H9 (cell line): ENCODE data around the gene DLGAP4. TPM values are rescaled to one million over a fixed set of nuclear protein-coding genes. Genes with fewer than 3 reads are reported as not detected.

Source experiments
- DNase-seq: peaks from one replicate; pipeline ENCODE4 v3.0.0-alpha.2; 2017
- H2AFZ ChIP-seq: one replicate; pipeline ENCODE4 v1.6.1; 2013; ENCODE audit warnings: mild to moderate bottlenecking, low read length, control low read depth, moderate library complexity
- H2AK5ac ChIP-seq: 2 replicates; pipeline ENCODE4 v1.6.1; 2013; ENCODE audit warnings: low read length, control low read depth, mixed read lengths; ENCODE audit not compliant: insufficient read length
- H2BK120ac ChIP-seq: one replicate; pipeline ENCODE4 v1.6.1; 2013; ENCODE audit warnings: low read depth, mild to moderate bottlenecking, low read length, control low read depth, inconsistent platforms; ENCODE audit not compliant: poor library complexity, severe bottlenecking
- H2BK12ac ChIP-seq: 2 replicates; pipeline ENCODE4 v1.6.1; 2013; ENCODE audit warnings: low read length, control low read depth, mixed read lengths, low read depth; ENCODE audit not compliant: insufficient read length
- H2BK15ac ChIP-seq: 2 replicates; pipeline ENCODE4 v1.6.1; 2013; ENCODE audit warnings: low read depth, low read length, control low read depth
- H2BK20ac ChIP-seq: one replicate; pipeline ENCODE4 v1.6.1; 2013; ENCODE audit warnings: low read depth, mild to moderate bottlenecking, low read length, control low read depth, inconsistent platforms; ENCODE audit not compliant: poor library complexity, severe bottlenecking
- H2BK5ac ChIP-seq: 2 replicates; pipeline ENCODE4 v1.6.1; 2013; ENCODE audit warnings: low read length, control low read depth, mixed read lengths; ENCODE audit not compliant: insufficient read length
- H3K14ac ChIP-seq: 2 replicates; pipeline ENCODE4 v1.6.1; 2013; ENCODE audit warnings: low read length, control low read depth; ENCODE audit not compliant: insufficient read depth
- H3K18ac ChIP-seq: 2 replicates; pipeline ENCODE4 v1.6.1; 2013; ENCODE audit warnings: low read depth, mild to moderate bottlenecking, mixed read lengths, low read length, control low read depth; ENCODE audit not compliant: insufficient read length
- H3K23ac ChIP-seq: 2 replicates; pipeline ENCODE4 v1.6.1; 2013; ENCODE audit warnings: low read length, control low read depth, mixed read lengths, low read depth; ENCODE audit not compliant: insufficient read length
- H3K23me2 ChIP-seq: 2 replicates; pipeline ENCODE4 v1.6.1; 2013; ENCODE audit warnings: low read depth, mild to moderate bottlenecking, mixed read lengths, low read length, control low read depth; ENCODE audit not compliant: insufficient read length, poor library complexity, severe bottlenecking
- H3K27ac ChIP-seq: 2 replicates; pipeline ENCODE4 v1.5.1; 2013; ENCODE audit warnings: low read length, control low read depth, mixed read lengths, low read depth; ENCODE audit not compliant: insufficient read length
- H3K27me3 ChIP-seq: 2 replicates; pipeline ENCODE4 v1.6.1; 2013; ENCODE audit warnings: low read length, control low read depth, inconsistent platforms; ENCODE audit not compliant: insufficient read depth
- H3K4ac ChIP-seq: 2 replicates; pipeline ENCODE4 v1.6.1; 2013; ENCODE audit warnings: low read depth, mild to moderate bottlenecking, control low read depth, inconsistent platforms, low read length, moderate library complexity
- H3K4me1 ChIP-seq: 2 replicates; pipeline ENCODE4 v1.6.1; 2013; ENCODE audit warnings: low read length, control low read depth, inconsistent platforms; ENCODE audit not compliant: insufficient read depth
- H3K4me2 ChIP-seq: 2 replicates; pipeline ENCODE4 v1.6.1; 2013; ENCODE audit warnings: low read length, control low read depth, mixed read lengths; ENCODE audit not compliant: insufficient read length, insufficient read depth
- H3K56ac ChIP-seq: 2 replicates; pipeline ENCODE4 v1.6.1; 2013; ENCODE audit warnings: low read depth, mild to moderate bottlenecking, mixed read lengths, low read length, control low read depth; ENCODE audit not compliant: insufficient read length
- H3K79me1 ChIP-seq: 2 replicates; pipeline ENCODE4 v1.6.1; 2013; ENCODE audit warnings: low read depth, mild to moderate bottlenecking, moderate library complexity, low read length, control low read depth, inconsistent platforms; ENCODE audit not compliant: insufficient read depth, poor library complexity, severe bottlenecking
- H3K79me2 ChIP-seq: 2 replicates; pipeline ENCODE4 v1.6.1; 2013; ENCODE audit warnings: low read length, control low read depth, inconsistent platforms; ENCODE audit not compliant: insufficient read depth
- H3K9ac ChIP-seq: 2 replicates; pipeline ENCODE4 v1.6.1; 2013; ENCODE audit warnings: low read length, control low read depth, mixed read lengths; ENCODE audit not compliant: insufficient read length; ENCODE audit errors: extremely low read depth
- H3K9me3 ChIP-seq: one replicate; pipeline ENCODE4 v1.6.1; 2013; ENCODE audit warnings: low read depth, low read length, inconsistent platforms; ENCODE audit not compliant: control insufficient read depth
- H3T11ph ChIP-seq: one replicate; pipeline ENCODE4 v1.6.1; 2013; ENCODE audit warnings: mild to moderate bottlenecking, low read length, control low read depth, inconsistent platforms
- H4K20me1 ChIP-seq: one replicate; pipeline ENCODE4 v1.6.1; 2013; ENCODE audit not compliant: control insufficient read depth, insufficient read length, insufficient read depth
- H4K5ac ChIP-seq: 2 replicates; pipeline ENCODE4 v1.6.1; 2013; ENCODE audit warnings: low read depth, mild to moderate bottlenecking, mixed read lengths, low read length, control low read depth; ENCODE audit not compliant: insufficient read length
- H4K8ac ChIP-seq: replicated peaks from 2 replicates; pipeline ENCODE4 v1.6.1; 2013; ENCODE audit warnings: low read length, control low read depth, mixed read lengths, low read depth; ENCODE audit not compliant: insufficient read length
- H4K91ac ChIP-seq: 2 replicates; pipeline ENCODE4 v1.6.1; 2013; ENCODE audit warnings: low read depth, mild to moderate bottlenecking, moderate library complexity, mixed read lengths, low read length, control low read depth; ENCODE audit not compliant: insufficient read length
- H3K27ac Mint-ChIP-seq, 3 experiments: 2 replicates in 2 of 3; 3 replicates in 1 of 3; pipeline ENCODE4 v1.8.0; 2020 to 2021; ENCODE audit warnings: mixed read lengths in 3 of 3, mild to moderate bottlenecking in 1 of 3, moderate library complexity in 1 of 3
- H3K27me3 Mint-ChIP-seq: 2 replicates; pipeline ENCODE4 v1.8.0; 2021; ENCODE audit warnings: low read depth, mild to moderate bottlenecking, moderate library complexity, mixed read lengths
- H3K36me3 Mint-ChIP-seq, 3 experiments: 2 replicates in 2 of 3; 3 replicates in 1 of 3; pipeline ENCODE4 v1.8.0; 2020 to 2021; ENCODE audit warnings: low read depth in 3 of 3, mixed read lengths in 3 of 3; ENCODE audit not compliant: insufficient read depth in 1 of 3
- H3K4me1 Mint-ChIP-seq, 2 experiments: 2 replicates each; pipeline ENCODE4 v1.8.0; 2020; ENCODE audit warnings: mixed read lengths in 2 of 2
- H3K4me3 Mint-ChIP-seq, 2 experiments: 2 replicates in 1 of 2; 3 replicates in 1 of 2; pipeline ENCODE4 v1.8.0; 2020 to 2021; ENCODE audit warnings: mild to moderate bottlenecking in 2 of 2, mixed read lengths in 2 of 2, moderate library complexity in 1 of 2
- H3K9me3 Mint-ChIP-seq, 2 experiments: 2 replicates in 1 of 2; 3 replicates in 1 of 2; pipeline ENCODE4 v1.8.0; 2020; ENCODE audit warnings: mild to moderate bottlenecking in 2 of 2, mixed read lengths in 2 of 2, moderate library complexity in 1 of 2
- WGBS: extraction: QIAGEN DNeasy Blood & Tissue Kit; methylation state at CpG from one replicate; pipeline ENCODE4 v1.1.7; 2013; ENCODE audit warnings: missing lambda C conversion rate, low lambda C conversion rate, mixed read lengths; ENCODE audit not compliant: insufficient read length; ENCODE audit errors: extremely low coverage; 5-methylcytosine and 5-hydroxymethylcytosine counted together
- total RNA-seq: library from RNA; stranded (reverse); gene quantifications from 2 replicates; pipeline ENCODE4 v1.2.1, GENCODE V29; 2021
- TF ChIP-seq, protein P1 (sequence below): fragments of 200-600 bp; sonication (generic); conservative IDR thresholded peaks from 3 replicates; pipeline ENCODE4 v1.8.0; 2021; ENCODE audit warnings: antibody characterized with exemption, mild to moderate bottlenecking

Gene DLGAP4
- total RNA-seq, 1 experiment from 2014 or later, result 48.0 TPM

DNA sequence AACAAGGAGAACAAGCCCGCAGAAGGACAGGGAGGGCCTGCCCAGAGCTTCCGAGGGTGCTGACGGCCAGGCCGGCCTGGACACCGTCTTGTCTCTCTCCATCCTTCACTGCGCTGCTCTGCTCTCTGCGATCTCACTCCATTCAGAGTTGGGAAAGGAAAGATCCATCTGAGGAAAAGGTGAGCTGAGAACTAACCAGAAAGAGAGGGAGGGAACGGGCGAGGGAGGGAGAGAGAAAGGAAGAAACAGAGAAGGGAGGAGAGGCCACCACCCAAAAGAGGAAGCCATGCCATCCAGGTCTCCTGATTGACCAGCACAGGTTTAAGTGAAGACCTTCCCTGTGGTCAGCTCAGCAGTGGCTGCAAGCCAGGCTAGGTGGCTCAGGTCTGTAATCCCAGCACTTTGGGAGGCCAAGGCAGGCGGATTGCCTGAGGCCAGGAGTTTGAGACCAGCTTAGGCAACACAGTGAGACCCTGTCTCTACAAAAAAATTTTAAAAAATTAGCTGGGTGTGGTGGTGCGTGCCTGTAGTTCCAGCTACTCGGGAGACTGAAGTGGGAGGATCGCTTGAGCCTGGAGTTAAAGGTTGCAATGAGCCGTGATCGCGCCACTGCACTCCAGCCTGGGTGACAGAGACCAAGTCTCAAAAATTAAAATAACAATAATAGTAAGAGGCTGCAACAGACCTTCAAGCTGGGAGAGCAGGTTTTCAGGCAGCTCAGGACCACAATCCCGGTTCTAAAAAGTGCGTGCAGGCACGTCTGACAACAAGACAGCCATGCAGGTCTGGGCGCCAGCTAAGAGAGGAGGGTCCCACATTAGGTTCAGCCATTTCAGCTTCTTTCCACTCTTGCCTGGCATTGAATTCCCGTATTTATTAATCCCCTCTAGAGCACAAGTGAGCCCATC lies 34.2 kb upstream of the DLGAP4 start:
- TF ChIP-seq, protein P1, sequence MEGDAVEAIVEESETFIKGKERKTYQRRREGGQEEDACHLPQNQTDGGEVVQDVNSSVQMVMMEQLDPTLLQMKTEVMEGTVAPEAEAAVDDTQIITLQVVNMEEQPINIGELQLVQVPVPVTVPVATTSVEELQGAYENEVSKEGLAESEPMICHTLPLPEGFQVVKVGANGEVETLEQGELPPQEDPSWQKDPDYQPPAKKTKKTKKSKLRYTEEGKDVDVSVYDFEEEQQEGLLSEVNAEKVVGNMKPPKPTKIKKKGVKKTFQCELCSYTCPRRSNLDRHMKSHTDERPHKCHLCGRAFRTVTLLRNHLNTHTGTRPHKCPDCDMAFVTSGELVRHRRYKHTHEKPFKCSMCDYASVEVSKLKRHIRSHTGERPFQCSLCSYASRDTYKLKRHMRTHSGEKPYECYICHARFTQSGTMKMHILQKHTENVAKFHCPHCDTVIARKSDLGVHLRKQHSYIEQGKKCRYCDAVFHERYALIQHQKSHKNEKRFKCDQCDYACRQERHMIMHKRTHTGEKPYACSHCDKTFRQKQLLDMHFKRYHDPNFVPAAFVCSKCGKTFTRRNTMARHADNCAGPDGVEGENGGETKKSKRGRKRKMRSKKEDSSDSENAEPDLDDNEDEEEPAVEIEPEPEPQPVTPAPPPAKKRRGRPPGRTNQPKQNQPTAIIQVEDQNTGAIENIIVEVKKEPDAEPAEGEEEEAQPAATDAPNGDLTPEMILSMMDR, result no peak

More for the DNA sequence above, 34.2 kb upstream of the DLGAP4 start:
- H2AFZ ChIP-seq, result no peak overlapping the region
- Mint-ChIP-seq H3K4me1 (peaks cover 12 to 53% of the 10 kb centered on the region in 2 experiments), H3K9me3 (no peaks in the 10 kb centered on the region), H3K4me3 (no peak overlapping the region), H3K27me3 (no peaks in the 10 kb centered on the region; the same call in none of the 2 replicates), H3K27ac (peak overlapping the region in 2 of 3 experiments; percentile 3 to 84; a peak in 2 of 7 replicates), H3K36me3 (no peaks in the 10 kb centered on the region)
- H3K18ac ChIP-seq, result no peak overlapping the region
- no peaks in the 10 kb centered on the region for H3K79me2 ChIP-seq
- 0 out of 2 replicates have a peak, but pooled peaks cover 3% of the 10 kb centered on the region for H3K4me1 ChIP-seq
- H3K14ac ChIP-seq, result no peak overlapping the region
- H3K4ac ChIP-seq, result no peak overlapping the region
- H3K56ac ChIP-seq, result no peak overlapping the region
- no peak for DNase-seq
- H3K4me2 ChIP-seq, result no peak overlapping the region
- H3K79me1 ChIP-seq, result no peaks in the 10 kb centered on the region
- H4K91ac ChIP-seq, result no peak overlapping the region
- no peak overlapping the region for H2AK5ac ChIP-seq
- no peak overlapping the region for H4K5ac ChIP-seq
- H3T11ph ChIP-seq, result no peak overlapping the region
- H3K23ac ChIP-seq, result no peak overlapping the region
- no peak overlapping the region for H2BK15ac ChIP-seq
- H3K23me2 ChIP-seq, result no peaks in the 10 kb centered on the region
- H2BK12ac ChIP-seq, result no peak overlapping the region
- H3K9ac ChIP-seq, result no peak overlapping the region
- no CpG with 5 or more reads among the region's 21 CpGs for WGBS
- no peak overlapping the region for H2BK5ac ChIP-seq
- no peak overlapping the region for H2BK120ac ChIP-seq
- no peaks in the 10 kb centered on the region for H4K20me1 ChIP-seq
- no peaks in the 10 kb centered on the region for H3K27me3 ChIP-seq
- no peak overlapping the region for H3K27ac ChIP-seq
- no peak overlapping the region for H4K8ac ChIP-seq
- no peak overlapping the region for H2BK20ac ChIP-seq
- H3K9me3 ChIP-seq, result no peaks in the 10 kb centered on the region
